HG03025 (cell line): ENCODE measurements around the gene HIC1.

Source experiments
- ATAC-seq: cut with Tn5 transposase; IDR thresholded peaks from one replicate; pipeline ENCODE4 v1.9.1; 2021; ENCODE audit warnings: mild to moderate bottlenecking, moderate library complexity; ENCODE audit not compliant: unreplicated experiment, low FRiP score

Gene HIC1

GRCh38 chr17:2024572-2025219 lies 30.2 kb upstream of the HIC1 start:
- ATAC-seq, result no peak

- ATAC-seq, result no peak
These were observed 29.7 kb upstream of the HIC1 start, which contains the start of gene RTN4RL1 for GRCh38 chr17:2025220-2025621. RTN4RL1 (minus strand) TSS chr17:2025334; CDS start chr17:2024865, 469 bp downstream.

- ATAC-seq, result no peak
These were observed 29.1 kb upstream of the HIC1 start for GRCh38 chr17:2025622-2026309.

GRCh38 chr17:2027528-2028233 lies 27.2 kb upstream of the HIC1 start:
- ATAC-seq, result no peak

GRCh38 chr17:2028234-2028614 lies 26.7 kb upstream of the HIC1 start:
- no peak for ATAC-seq

- ATAC-seq, result no peak
These were observed 26.2 kb upstream of the HIC1 start for GRCh38 chr17:2028737-2029136.

- peak; percentile 52 for ATAC-seq
These were observed 24.8 kb upstream of the HIC1 start, which contains the start of gene DPH1 for GRCh38 chr17:2029911-2030778. DPH1 (plus strand) TSS chr17:2030153; CDS start chr17:2030170, 17 bp downstream.

GRCh38 chr17:2030779-2031163 lies 24.1 kb upstream of the HIC1 start:
- ATAC-seq, result no peak

GRCh38 chr17:2033153-2033552 lies 21.8 kb upstream of the HIC1 start:
- ATAC-seq, result no peak

GRCh38 chr17:2034157-2034556 lies 20.7 kb upstream of the HIC1 start:
- ATAC-seq, result no peak

GRCh38 chr17:2034806-2035540 lies 19.9 kb upstream of the HIC1 start:
- no peak for ATAC-seq

GRCh38 chr17:2035541-2036488 lies 19.1 kb upstream of the HIC1 start:
- ATAC-seq, result no peak

- no peak for ATAC-seq
These were observed 17.7 kb upstream of the HIC1 start for GRCh38 chr17:2037155-2037554.

GRCh38 chr17:2040219-2040827 lies 14.6 kb upstream of the HIC1 start:
- no peak for ATAC-seq

GRCh38 chr17:2040942-2041560 lies 13.9 kb upstream of the HIC1 start:
- ATAC-seq, result no peak

GRCh38 chr17:2041561-2042389 lies 13.1 kb upstream of the HIC1 start, which contains the start of gene OVCA2:
OVCA2 (plus strand) TSS chr17:2042022; CDS start chr17:2042048, 26 bp downstream.
- ATAC-seq, result peak; percentile 78

- ATAC-seq, result no peak
These were observed 12.5 kb upstream of the HIC1 start for GRCh38 chr17:2042390-2042847.
